NK-92 (cell line): Measurements from ENCODE around the gene TBC1D8.

ENCODE experiments used
- DNase-seq: peaks from one replicate; lab custom pipeline; 2025; ENCODE audit not compliant: unreplicated experiment; lab: John Stamatoyannopoulos, UW

TBC1D8 gene

GRCh38 chr2:101113441-101114267 is 37.5 kb downstream of the TBC1D8 start:
- DNase-seq = no peak

GRCh38 chr2:101112772-101113157 is 38.4 kb downstream of the TBC1D8 start:
- DNase-seq = no peak

- DNase-seq = no peak
These were observed 39.0 kb downstream of the TBC1D8 start for GRCh38 chr2:101111917-101112771.

GRCh38 chr2:101111262-101111838 is 39.8 kb downstream of the TBC1D8 start:
- DNase-seq = no peak

GRCh38 chr2:101109451-101110118 is 41.6 kb downstream of the TBC1D8 start:
- no peak for DNase-seq

GRCh38 chr2:101108357-101108756 is 42.8 kb downstream of the TBC1D8 start:
- DNase-seq = no peak

GRCh38 chr2:101107241-101107640 is 43.9 kb downstream of the TBC1D8 start:
- no peak for DNase-seq

- no peak for DNase-seq
These were observed 44.6 kb downstream of the TBC1D8 start for GRCh38 chr2:101106453-101107181.

GRCh38 chr2:101105654-101106053 is 45.5 kb downstream of the TBC1D8 start:
- DNase-seq = no peak

- no peak for DNase-seq
These were observed 53.5 kb downstream of the TBC1D8 start for GRCh38 chr2:101097638-101098037.

- no peak for DNase-seq
These were observed 54.5 kb downstream of the TBC1D8 start for GRCh38 chr2:101096619-101097142.

- no peak for DNase-seq
These were observed 56.8 kb downstream of the TBC1D8 start for GRCh38 chr2:101094351-101094750.

GRCh38 chr2:101089942-101090799 is 61.0 kb downstream of the TBC1D8 start:
- no peak for DNase-seq

- DNase-seq = no peak
These were observed 61.8 kb downstream of the TBC1D8 start for GRCh38 chr2:101089419-101089818.

- no peak for DNase-seq
These were observed 63.5 kb downstream of the TBC1D8 start for GRCh38 chr2:101087638-101088037.

- DNase-seq = no peak
These were observed 67.6 kb downstream of the TBC1D8 start for GRCh38 chr2:101083613-101084012.

GRCh38 chr2:101082998-101083397 is 68.2 kb downstream of the TBC1D8 start:
- DNase-seq = no peak

- DNase-seq = no peak
These were observed 69.7 kb downstream of the TBC1D8 start for GRCh38 chr2:101081375-101081907.
